HG02884 (cell line): ENCODE data around the gene HES5.

ENCODE experiments used
- ATAC-seq: cut with Tn5 transposase; IDR thresholded peaks from one replicate; pipeline ENCODE4 v1.9.1; 2021; ENCODE audit warnings: mild to moderate bottlenecking, moderate library complexity; ENCODE audit not compliant: unreplicated experiment

HES5 gene

DNA sequence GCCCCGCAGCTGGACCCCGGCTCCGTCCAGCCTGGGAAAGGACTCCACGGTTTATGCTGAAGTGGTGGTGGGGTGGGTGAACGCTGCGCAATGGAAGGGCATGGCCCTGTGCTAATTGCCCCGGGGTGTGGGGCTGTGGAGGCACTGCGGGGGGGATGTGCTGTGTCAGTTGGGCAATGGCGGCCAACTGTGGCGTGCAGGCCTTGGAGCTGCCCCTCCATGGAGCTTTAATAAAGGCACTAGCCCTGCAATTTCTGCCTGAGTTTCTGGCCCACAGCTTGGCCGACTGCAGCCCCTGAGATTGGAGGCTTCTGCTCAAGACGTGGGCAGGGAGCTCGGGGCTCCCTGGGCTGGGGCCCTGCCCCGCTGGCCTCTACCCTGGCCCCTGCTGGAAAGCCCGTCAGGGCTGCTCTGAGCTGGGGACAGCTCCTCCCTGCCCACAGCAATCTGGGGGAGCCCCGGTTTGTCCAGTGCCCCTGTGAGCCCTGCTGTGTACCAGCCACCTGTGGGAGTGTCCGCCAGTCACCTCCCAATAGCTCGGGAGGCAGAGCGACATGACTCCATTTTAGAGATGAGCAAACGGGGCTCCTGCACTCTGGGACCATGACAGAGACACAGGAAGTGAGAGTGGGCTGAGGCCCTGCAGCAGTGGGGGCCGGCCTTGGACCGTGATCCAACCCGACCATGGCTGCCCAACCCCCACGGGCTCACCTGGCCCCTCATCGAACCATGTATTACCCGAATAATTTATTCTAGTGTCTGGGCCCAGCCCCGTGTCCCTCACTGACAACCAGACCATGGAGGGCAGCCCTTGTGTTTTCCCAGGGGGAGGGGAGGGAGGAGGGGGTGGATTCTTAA, 17.4 kb upstream of the HES5 start:
- no peak for ATAC-seq

DNA sequence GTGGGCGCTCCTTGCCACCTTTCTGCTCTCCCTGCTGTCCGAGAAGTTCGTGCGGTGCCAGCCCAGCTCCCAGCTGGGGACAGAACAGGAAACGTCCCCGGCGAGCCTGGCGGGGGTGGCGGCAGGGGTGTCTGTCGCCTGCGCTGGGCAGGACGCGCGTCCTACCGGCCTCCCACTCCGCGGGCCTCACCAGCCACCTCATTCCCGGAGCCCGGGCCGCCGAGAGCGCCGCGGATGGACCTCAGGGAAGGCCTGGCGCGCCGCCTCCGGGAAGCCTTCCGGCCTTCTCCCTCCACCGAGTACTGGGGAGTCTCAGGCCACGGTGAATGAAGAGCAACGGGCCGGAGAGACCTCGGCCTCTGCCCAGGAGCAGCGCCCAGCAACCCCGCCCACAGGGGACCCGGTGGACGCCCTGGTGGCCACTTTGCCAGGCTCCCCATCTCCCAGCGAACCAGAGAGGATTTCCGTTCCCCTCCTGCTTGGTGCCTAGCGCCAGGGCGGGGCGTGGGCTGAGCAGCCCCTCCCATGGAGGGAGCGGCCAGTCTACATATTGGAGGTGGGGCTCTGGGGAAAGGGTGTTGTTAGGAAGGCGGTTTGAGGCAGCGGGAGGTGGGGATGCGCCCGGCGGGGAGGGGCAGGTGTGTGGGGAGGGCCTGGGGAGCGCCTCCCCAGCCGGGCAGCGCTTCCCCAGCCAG, 16.6 kb upstream of the HES5 start:
- ATAC-seq, result no peak

GRCh38 chr1:2545754-2546514, 15.9 kb upstream of the HES5 start:
- ATAC-seq, result no peak

GRCh38 chr1:2544875-2545640, 15.0 kb upstream of the HES5 start:
- no peak for ATAC-seq

DNA sequence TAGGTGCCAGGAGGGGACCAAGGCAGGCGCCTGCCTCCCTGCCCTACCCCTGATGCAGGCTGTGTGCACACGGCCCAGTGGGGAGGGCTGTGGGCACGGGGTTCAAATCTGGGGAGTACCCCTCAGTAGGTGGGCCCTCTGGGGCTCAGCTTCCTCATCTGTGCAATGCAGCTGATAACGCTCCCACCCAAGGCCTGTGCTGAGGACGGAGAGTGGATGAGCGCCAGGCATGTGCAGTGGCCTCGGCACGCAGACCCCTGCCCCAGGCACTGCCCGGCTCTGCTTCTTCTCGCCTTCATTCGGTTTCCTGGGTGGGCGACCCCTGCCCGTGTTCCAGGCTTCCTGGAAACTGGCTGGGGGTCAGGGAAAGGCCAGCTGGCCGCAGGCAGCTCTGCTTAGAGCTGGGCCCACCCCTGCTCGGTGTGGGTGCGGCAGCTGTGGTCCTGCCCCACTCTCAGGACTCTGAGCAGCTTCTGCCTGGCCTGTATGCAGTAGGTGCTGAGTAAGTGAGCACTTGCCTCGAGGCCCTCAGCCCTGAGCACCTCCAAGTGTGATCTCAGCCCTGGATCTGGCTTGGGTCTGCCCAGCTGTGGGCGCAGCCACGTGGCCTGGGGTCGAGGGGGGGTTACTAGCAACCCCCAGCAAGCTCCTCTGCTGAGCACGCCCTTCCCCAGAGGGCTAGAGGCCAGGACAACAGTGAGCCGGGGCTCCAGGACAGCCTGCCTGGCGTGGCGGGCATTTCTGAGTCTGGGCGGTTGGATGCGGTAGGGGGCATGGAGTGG, 14.2 kb upstream of the HES5 start:
- ATAC-seq, result no peak

GRCh38 chr1:2543543-2544092, 13.6 kb upstream of the HES5 start:
- ATAC-seq, result no peak

DNA sequence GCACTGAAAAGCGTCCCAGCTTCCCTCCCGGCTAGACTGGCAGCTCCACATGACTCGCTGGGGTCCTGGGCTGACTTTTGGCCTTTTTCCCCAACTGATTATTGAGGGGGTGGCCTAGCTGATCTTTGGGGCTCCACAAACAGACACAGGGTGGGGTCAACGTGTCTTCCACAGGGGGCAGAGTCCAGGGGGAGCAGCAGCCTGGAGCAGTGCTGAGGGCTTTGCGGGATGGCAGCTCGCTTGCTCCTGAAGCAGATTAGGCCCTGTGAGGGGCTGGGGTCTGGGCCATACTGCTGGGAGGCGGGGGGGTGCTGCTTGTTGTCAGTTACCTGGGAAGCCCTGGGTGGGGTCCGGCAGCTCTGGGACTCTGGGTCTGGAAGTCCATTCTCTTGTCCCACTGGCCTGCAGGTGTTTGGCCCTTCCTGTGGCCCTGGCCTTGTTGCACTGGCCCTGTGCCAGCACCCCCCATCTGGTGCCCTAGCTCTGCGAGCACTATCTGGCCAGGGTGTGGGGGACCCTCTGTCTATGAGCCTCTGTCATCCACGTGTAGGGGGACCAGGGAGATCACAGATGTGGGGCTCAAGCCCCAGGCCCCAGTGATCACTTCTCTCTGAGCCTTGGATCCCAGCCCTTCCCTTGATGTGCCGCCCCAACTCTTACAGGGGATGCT, 12.3 kb upstream of the HES5 start:
- ATAC-seq, result no peak

DNA sequence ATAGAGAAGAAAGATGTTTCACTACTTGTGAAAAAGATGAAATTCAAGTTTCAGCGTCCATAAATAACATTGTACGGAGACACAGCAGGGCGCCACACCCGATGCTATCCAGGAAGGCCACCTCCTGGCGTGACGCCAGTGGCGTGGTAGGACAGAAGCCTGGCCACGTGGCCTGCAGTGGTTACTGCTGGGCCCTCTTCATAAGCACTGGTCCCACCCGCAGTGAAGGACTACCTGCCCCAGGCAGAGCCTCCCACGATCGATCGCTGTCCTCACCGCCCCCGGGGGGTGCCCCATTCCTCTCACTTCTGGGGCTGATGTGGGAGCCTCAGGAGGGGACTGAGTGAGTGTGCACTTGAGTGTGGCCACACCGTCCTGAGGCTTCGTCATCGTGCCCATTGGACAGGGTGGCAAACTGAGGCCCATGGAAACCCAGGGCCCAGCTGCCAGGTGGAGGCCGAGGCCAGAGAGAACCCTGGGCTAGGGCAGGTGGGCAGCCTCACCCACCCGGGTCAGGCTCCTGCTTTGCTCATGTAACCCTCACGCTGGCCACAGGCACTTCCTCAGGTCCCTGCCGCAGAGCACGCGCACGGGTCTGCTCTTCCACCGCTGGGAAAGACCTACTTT, 11.7 kb upstream of the HES5 start:
- ATAC-seq, result no peak

- no peak for ATAC-seq
Measured at GRCh38 chr1:2540816-2541492, 10.9 kb upstream of the HES5 start.

DNA sequence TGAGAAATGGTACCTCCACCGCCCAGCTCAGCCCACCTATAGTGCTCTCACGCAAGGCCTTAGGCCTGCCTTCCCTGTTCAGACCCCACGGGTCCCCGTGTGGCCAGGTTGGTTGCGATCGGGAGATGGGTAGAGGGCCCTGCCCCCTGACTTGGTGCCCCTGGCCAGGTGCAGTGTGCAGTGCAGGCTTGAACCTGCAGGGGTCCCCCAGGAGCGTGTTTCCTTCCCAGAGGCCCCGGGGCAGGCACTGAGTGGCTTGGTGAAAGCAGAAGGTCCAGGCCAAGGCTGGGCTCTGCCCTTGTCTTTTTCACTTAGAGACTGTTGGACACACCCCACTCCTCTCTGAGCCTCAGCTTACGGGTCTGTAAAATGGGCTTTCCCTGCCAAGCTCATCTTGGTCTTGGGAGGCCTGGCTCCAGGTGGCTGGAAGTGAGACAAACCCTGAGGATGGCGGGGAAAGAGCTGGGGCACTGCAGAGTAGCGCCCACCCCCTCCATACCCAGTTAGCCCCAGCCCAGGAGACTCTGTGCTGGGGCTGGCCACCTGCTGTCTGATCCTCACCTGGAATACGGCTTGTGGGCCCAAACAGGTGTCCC, 9.3 kb upstream of the HES5 start:
- no peak for ATAC-seq

DNA sequence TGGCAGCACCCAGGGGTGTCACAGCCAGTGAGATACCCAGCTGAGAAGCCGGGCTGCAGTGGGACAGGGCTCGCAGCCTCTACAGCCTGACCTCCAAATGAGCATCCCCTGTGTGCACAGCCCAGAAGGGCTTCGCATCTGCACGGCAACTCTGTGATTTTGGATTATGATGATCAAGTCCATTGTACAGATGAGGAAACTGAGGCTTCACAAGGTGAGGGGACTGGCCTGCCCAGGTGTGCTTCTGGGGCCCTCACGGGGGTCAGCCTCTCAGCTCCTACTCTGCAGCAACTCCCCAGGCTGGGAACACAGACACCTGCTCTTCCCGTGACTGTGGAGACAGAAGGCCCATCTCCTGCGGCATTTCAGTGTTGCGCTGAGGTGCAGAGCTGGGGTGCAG, 8.8 kb upstream of the HES5 start:
- ATAC-seq, result no peak

DNA sequence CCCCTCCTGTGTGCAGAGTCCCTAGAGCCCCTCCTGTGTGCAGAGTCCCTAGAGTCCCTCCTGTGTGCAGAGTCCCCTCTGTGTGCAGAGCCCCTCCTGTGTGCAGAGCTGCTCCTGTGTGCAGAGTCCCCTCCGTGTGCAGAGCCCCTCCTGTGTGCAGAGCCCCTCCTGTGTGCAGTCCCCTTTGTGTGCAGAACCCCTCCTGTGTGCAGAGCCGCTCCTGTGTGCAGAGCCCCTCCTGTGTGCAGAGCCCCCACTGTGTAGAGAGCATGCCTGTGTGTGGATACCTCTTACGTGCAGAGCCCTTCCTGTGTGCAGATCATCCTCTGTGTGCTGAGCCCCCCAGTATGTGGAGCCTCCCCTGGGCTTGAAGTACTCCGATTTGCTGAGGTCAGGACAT, 8.3 kb upstream of the HES5 start:
- no peak for ATAC-seq

GRCh38 chr1:2537784-2538115, 7.7 kb upstream of the HES5 start:
- ATAC-seq, result no peak

GRCh38 chr1:2535981-2536380, 5.9 kb upstream of the HES5 start:
- ATAC-seq, result no peak

DNA sequence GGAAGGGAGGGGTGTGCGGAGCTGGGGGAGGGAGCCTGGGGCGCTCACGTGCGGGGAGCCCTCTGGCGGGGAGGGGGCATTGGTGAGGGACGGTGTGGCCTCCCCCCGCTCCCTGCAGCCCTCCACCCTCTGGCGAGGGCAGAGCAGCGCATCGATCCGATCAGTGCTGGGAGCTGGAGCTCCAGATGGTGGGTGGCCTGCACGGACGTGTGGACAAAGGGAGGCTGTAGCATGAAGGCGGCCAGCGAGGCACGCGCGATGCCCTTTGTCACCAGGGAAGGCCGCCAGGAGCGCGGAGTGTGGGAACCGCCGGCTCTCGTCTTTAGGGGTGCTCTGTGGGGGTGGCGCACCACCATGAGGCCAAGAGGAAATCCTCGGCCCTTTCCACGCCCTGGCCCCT, 5.4 kb upstream of the HES5 start:
- ATAC-seq, result no peak

DNA sequence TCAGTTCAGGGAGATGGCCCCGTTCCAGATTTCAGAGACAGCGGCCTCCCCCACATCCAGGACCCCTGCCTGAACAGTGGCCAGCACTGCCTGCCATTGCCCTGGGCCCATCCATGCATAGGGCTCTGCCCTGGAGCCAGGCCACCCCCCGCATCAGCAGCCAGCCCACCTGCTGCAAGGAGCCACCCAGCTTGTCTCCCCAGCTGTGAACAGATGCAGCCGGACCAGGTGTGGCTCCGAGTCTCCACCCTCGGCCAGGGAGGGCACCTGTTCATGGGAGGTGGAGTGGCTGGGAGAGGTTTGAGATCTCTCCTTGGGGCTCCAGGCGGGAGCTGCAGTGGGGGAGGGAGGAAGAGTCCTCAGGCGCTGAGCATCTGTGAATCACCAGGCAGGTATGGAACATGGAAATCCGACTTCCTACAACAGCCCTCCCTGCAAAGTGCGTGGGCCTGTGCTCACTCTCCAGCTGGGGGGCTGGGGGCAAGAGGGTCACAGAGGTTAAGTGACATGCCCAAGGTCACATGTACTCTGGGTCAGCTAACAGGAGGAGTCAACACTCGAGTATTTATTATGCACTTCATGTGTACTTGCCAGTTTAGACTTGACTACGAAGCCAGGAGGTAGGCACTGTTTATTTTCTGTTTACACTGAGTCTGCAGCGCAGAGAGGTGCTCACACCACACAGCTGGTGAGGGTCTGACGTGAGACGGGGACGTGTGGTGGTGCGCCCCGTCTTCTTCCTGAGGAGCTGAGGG, 4.8 kb upstream of the HES5 start:
- ATAC-seq, result no peak

- ATAC-seq, result no peak
Measured at GRCh38 chr1:2534315-2534686, 4.2 kb upstream of the HES5 start.
